Stimulated activated naive CD4-positive, alpha-beta T cell treated with Interleukin-2 at 50 U/mL for 16 hours (primary cell): Measurements from ENCODE around the gene KCNQ1.

ENCODE experiments used
- DNase-seq: peaks from one replicate; lab custom pipeline; 2025; lab: John Stamatoyannopoulos, UW

The KCNQ1 gene

DNA sequence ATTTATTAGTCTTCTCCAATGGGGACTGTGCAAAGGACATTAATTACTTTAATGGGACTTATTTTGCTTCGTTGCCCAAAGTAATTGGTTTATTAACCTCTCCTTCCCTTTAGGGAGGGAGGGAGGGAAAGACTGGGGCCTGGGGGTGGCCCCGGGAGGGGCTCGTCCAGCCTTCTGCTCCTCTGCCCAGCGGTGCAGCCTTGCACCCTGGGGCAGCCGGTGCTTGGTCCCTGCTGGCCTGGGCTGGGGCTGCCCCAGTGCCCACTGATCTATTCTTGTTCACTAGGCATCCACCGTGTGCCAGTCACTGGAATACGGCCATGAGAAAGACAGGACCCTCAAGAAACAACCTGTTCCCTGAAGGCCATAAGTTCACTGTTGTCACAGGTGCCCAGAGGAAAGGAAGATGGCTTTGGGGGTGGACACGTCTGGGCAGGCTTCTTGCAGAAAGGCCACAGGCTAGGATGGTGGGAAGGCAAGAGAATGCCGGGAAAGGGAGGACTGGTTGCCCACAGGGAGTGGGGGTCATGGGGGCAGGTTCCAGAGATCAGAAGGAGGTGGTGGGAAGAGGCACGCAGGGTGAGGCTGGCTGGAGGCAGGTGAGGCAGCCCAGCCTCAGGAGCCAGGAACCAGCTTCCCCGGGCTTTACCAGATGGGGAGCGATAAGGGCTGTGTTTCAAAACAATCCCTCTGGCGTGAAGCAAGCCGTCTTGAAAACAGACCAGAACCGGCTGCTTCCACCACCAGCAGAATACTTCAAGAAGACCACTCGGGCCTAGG is 302.6 kb downstream of the KCNQ1 start:
- DNase-seq = no peak

DNA sequence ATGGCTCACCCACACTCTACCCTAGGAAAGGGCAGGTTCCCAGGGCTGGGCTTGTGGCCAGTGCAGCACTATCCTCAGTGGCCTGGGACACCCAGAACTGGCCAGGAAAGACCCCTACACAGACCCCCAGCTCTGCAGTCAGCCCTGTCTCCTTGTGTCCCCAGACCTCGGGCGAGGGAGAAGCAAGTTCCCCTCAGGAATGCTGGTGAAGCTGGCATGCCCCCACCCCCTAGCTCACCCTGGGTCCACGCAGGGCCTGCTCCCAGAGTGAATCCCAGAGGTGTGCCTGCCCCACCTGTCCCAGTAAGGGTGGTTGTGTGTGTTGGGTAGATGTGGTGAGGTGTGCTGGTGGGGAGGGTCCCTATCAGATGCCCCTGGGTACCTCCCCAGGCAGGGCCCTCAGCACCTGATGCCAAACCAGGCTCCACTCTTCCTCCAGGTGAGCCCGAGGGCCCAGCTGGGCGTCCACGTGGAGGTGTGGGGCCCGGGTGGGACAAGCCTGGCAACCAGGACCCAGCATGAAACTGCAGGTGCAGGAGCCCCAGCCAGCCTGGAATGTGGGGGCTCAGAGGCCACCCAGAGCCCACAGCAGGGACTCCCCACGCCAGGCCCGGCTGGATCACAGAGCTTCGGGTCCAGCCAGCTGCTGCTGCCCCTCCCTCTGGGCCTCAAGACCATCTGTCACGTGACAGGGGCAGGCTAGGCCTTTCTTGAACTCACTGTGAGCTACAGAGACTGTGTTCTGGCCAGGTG is 303.4 kb downstream of the KCNQ1 start:
- DNase-seq = no peak

DNA sequence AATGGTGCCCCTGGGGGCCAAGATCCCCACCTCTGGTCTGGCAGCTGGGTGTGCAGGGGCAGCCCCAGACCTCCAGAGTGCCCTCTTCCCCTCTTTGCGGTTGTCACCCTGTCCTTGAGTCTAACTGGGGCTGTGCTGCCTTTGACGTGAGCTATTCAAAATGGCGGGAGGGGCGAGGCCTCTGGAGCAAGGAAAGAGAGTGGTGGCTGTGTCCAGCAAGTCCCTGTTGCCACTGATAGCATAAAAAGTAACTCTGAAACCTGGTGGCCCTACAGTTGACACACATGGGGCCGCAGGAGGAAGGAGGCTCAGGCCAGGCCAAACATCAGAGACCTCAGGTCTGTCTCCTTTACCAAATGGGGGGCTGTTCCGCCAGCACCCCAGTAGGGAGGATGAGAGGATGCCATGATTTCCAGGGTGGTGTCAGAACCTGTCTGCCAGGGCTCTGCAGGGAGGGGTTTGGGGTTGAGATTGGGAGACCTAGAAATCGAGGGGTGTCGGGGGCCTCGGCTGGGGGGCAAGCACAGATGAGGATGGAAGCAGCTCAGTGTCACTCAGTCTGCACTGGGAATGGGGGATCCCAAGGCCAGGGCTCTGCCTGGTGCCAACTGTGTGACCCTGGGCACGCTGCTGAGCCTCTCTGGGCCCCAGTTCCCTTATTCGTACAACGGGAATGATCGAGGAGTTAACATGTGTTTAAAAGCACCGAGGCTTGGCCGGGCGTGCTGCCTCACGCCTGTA is 304.2 kb downstream of the KCNQ1 start:
- no peak for DNase-seq

DNA sequence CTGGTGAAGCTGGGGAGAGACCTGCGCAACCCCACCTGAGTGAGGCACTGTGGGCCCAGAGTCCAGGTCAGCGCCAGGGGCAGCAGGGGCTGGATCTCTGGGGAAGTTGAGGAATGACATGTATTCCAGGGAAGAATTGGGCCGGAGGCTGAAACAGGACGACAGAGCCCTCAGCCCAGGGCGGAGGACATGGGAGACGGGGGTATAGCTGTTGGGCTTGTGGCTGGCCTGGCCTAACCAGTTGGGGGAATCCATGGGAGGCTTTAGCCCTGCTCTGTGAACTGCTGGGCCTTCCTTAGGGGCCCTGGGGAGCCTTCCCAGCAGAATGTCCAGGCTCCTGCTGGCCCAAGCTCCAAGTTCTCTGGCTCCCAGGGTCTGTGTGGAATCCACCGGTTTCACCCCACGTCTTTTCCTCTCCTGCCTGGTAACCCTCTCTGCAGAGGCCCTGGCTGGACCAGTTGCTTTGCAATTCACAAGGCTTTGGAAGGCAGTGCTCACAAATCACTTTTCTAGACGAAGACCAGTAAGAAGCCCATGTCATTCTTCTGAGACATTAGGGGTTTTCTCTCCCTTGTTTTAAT is 305.4 kb downstream of the KCNQ1 start:
- no peak for DNase-seq

DNA sequence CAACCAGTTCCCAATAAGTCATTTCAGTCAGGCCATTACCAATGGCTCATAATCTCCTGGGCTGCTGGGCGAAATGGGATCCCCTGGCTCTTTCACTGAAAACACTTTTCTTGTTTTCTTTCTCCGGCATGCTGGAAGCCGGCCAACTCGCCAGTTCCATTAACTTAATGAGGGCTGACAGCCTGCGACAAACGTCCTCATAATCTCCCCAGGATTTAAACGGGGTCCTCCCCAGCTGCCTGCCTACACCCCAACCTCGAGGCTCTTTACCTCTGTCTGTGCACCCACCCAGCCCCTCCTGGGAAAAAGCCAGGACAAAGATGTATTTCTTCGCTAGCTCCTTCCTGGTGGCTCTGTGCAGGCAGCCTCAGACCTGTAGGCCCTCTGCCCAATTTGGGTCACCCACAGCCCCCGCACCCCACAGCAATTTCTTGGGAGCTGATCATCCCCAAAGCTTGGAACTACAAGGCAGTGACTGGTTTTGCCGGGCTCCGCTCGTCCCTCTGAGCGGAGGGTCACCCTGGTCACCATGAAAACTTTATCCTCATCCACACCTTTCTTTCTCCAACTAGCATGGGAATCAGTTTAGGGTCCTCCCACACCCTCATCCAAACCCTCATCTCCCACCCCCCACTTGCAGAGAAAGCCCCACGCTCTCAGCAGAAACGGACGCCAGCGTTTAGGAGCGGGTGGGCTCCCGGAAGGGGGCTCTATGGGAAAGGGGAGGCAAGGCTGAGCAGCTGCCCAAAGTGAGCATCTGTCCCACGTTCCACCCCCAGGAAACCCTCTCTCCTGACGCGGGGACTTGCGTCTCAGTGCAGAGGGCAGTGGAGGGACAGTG is 306.1 kb downstream of the KCNQ1 start:
- no peak for DNase-seq

GRCh38 chr11:2751523-2752203 is 306.9 kb downstream of the KCNQ1 start:
- DNase-seq = no peak

GRCh38 chr11:2752204-2752770 is 307.5 kb downstream of the KCNQ1 start:
- DNase-seq = no peak

DNA sequence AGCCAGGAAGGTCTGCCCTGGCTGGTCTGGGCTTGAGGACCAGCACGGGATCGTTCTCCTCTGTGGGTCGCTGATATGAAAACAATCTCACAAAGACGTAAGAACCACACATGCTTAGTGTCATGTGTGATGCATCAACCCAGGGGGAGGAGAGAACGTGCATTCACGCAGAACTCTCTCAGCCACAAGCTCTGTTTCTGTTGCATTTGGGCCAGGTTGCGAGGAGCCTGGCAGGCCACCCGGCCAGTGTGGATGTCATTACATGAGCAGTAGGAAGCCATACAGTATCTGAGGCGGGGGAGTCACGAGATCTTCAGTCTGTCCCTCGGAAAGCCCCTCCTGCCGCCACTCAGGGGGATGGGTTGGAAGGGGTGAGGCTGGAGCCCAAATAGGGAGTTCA is 308.1 kb downstream of the KCNQ1 start:
- DNase-seq = no peak

DNA sequence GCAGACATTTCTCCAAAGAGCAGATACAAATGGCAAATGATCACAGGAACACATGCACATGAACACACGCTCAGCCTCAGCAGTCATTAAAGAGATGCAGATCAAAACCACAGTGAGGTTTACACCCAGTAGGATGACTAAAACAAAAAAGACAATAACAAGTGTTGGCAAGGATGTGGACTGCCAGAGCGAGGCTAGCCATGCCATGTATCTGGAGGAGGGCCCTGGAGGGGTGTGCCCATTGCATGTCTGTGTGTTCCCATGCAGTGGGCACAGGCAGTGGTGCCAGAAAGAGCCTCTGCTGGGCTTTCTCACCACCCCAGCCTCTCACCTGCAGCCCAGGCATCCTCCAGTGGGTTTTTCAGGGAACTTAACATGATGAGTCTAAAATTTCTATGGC is 309.2 kb downstream of the KCNQ1 start:
- no peak for DNase-seq

- DNase-seq = no peak
Observed at GRCh38 chr11:2755071-2755470, 310.3 kb downstream of the KCNQ1 start.

GRCh38 chr11:2758751-2759150 is 313.9 kb downstream of the KCNQ1 start:
- DNase-seq = no peak

DNA sequence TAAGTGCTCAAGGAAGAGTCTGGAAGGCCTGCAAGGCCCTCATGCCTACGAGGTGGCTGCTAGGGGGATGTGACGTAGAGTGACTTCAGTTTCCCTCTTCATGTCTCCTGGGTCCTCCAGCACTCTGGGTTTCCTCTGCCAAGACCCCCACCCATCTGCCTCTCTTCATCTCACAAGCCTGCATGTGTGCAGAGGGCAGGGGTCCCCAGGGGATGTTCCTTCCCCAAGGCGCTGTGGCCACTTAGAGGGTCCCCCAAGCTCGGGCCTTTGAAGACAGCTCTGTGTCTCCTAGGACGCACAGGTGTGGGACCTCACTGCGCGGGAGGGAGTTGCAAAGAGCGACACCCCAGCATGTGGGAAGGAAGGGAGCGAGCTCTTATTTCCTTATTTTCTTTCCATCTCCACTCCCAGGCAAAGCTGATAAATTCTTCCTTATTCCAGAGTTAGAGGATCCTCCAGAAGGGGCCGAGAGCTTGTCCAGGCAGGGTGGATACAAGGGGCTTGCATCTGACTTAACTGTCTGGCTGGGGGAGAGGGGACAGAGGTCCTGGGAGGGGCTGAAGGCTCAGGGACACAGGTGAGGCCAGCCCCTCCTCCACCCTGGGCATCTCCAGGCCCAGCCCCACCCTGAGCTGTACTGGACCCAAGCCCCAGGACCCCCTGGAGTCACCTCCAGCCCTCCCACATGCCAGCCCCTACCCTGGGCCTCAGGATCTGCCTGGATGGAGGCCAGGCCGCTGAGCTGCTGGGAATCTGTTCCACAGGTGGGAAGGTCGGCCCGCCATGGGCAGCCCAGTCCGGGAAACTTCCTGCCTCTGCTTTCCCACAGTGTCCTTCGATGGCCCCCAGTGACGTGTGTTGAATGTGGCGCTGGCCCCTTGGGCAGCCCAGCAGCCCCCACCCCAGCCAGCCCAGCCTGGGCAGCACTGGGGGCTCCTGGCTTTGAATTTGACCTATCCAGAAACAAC is 314.7 kb downstream of the KCNQ1 start:
- DNase-seq = no peak

DNA sequence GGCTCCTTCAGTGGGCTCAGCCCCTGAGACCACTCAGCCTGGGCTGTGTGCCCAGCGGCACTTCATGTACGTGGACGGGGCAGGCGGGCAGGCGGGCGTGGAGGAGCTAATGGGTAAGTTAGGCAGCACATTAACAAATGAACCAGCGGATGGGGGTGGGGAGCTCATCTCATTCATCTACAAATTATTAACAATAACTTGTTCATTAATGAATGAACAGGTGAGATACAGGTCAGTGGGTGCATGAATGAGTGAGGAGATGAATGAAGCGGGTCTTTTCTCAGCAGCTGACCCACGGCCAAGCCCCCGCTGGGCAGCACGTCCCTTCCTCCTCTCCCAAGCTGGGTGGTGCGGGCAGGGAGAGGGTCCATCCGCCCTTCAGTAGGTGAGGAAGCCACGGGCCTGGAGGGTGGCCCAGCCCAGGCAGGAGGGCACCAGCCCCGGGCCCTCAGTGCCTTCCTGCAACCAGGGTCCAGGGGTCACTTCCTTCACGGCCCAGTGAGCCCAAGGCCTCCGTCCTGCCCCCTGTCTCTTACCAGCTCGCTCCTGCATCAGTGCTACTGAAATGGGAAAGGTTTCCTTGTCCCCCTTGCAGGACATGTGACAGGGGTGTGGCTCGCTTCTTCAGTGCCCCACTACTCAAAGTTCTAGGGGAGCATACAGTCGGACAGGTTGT is 315.5 kb downstream of the KCNQ1 start:
- no peak for DNase-seq

DNA sequence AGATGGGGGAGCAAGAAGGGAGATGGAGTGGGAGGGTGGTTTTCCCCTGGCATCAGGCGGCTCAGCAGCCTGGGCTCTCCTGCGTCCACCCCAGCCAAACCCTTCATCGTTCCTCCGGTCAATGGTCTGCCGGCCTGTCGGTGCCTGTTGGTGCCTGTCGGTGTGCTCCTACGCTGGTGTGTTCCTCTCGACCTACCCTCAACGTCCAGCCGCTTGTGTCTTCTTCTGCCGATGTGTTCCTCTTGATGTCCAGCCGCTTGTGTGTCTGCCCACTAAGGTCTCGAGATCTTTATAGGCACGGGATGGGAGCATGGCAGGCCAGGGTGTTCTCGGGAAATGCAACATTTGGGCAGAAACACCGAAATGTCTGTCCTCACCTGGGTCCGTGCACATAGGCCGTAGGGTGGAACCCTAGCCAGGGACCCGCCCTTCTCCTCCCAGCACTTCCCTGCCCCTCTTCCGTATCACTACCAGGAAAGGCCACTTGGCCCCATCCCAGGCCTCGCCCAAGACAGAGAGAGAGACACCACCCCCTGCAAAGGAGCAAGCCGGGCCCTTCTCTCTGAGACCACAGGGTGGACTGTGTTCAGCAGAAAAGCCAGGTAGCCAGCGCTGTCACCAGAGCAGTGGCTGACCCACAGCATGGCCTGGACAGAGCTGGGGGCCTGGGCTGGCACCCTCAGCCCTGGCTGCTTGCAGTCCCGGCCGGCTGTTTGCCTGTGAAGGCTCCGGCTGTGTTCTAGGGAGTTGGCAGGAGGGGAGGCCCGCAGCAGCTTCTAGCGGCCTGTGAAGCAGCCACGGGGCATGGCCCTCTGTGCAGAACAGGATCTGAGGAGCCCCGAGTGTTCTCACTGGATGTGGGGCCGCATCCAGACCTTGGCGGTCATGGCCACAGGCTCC is 316.6 kb downstream of the KCNQ1 start:
- no peak for DNase-seq

DNA sequence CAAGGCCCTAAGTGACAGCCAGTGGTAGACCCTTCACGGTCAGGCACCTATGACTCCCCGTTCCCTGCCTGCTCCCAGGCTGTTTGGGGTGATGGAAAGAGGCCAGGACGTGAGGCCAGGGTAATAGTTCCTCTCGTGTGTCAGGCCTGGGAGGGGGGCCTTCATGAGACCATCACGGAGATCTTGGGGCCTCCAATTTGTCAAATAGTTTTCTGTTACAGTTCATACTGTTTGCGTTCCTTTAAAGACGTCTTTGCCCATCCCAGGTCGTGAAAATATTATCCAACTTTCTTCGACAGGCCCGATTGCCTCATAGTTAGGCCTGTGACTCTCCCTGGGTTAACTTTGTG is 317.2 kb downstream of the KCNQ1 start:
- DNase-seq = no peak

DNA sequence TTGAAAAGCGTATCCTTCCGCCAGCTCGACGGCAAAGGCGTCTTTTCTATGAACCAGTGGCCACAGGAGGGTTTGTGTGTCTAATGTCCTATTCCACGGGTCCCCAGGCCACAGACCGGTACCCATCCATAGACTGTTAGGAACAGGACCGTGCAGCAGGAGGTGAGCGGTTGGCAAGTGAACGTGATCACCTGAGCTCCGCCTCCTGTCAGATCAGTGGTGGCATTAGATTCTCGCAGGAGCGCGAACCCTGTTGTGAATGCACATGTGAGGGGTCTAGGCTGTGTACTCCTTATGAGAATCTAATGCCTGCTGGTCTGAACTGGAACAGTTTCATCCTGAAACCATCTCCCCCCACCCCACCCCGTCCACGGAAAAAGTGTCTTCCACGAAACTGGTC is 317.6 kb downstream of the KCNQ1 start:
- DNase-seq = no peak

GRCh38 chr11:2763984-2764383 is 319.2 kb downstream of the KCNQ1 start:
- DNase-seq = no peak

GRCh38 chr11:2765491-2765890 is 320.7 kb downstream of the KCNQ1 start:
- no peak for DNase-seq
